GM18868 (cell line): ENCODE results near the gene SSB.
"Not testable (repeated sequence)": the region's sequence is repeated elsewhere in the genome, so short reads cannot be mapped to it uniquely, and the experiment has no call there.

Source experiments
- ATAC-seq: cut with Tn5 transposase; IDR thresholded peaks from one replicate; pipeline ENCODE4 v1.9.1; 2021; ENCODE audit warnings: mild to moderate bottlenecking, moderate library complexity; ENCODE audit not compliant: unreplicated experiment

SSB gene

DNA sequence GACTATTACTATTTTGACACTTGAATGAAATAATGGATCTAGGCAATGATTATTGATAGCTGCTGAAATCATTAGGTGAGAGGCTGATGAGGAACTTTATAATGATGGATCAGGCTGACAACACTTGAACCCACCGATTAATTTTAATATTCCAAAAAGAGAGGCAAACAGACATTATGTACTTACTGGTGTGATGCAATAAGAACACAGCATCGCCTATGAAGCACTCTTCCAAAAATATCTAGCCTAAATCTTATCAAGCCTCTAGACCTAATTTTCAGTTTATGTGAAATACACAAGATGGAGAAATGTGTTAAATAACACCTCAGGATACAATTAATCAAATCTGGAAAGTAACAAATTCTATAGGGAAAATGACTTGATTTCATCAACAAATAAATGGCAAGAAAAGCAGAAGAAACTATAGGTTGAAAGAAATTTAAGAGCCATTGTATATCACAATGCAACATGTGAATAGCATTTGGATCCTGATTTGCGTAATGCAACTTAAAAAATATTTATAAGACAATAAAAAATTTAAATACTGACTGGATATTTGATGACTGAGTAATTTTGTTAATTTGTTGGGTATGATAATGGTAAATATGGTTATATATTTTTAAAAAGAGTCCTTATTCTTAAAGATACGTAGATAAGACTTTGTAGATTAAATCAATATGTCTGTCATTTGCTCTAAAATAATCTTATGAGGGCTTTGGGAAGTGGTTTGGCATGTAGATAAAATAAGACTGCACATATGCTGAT lies 17.2 kb upstream of the SSB start:
- no peak for ATAC-seq

DNA sequence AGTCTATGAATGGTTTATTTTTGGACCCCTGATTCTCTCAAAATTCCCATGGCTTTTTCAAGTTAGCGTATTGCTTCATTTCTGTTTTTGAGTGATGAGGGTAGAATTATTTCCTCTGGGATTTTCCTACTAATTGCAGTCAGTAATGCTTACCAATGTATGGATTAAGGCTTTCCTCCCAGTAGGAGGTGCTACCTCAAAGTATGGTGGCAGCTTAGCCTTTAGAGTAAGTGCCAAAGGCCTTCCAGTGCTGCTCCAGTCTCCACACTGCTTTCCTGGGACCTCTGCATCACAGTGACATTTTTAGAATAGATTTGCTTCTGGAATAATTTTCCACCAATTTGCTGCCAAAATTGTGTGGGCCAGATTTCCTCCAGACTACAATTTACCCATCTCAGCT lies 16.2 kb upstream of the SSB start:
- no peak for ATAC-seq

DNA sequence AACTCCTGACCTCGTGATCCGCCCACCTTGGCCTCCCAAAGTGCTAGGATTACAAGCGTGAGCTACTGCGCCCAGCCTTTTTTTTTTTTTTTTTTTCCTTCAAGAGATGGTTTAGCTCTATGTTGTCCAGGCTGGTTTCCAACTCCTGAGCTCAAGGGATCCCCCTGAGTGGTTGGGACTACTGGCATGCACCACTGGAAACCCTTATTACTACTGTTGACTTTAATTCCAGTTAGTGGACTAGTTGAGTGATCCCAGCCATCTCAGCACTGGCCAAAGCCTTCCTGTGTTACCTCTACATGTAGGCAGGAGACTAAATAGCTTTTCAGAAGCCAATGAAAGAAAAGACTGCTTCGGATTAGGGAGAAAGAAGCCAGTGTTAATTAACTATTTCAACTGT lies 8.1 kb upstream of the SSB start:
- ATAC-seq, result no peak

DNA sequence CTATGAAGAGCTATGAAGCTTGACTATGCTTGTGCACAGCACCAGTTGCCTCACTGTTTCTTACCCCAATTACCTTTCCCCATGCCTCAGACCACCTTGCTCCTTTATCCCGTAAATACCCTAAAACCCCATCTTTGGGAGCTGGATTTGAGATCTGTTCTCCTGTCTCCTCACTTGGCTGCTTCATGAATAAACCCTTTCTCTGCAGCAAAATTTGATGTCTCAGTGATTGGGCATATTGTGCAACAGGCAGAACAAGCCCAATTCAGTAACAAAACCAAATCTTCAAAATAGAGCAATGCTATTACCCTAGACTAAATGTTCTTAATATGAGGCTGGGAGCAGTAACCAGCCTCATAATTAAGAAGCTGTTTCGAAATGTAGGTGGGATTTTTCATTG lies 3.5 kb upstream of the SSB start:
- ATAC-seq, result no peak

DNA sequence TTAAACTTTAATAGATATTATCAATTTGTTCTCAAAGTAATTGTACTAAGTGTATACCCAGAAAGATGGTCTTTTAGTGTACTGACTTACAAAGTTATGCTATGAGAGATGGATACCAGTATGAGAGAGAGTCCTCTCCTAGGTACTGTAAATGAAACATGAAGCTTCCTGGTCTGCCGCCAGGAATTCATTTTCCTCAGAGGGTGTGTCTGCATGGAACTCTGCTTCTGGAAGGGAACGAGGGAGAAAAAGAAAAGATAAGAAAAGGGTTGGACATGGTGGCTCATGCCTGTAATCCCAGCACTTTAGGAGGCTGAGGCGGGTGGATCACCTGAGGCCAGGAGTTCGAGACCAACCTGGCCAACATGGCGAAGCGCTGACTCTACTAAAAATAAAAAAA lies 2.2 kb upstream of the SSB start:
- no peak for ATAC-seq

DNA sequence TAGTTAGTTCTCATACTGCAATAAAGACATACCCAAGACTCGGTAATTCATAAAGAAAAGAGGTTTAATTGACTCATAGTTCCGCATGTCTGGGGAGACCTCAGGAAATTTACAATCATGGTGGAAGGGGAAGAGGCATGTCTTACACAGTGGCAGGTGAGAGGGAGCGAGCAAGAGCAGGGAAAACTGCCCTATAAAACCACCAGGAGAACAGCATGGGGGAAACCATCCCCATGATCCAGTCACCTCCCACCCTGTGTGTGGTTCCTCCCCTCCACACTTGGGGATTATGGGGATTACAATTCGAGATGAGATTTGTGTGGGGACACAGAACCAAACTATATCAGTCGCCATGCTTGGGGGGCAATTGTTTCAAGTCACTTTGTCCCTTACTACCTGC lies 1.1 kb upstream of the SSB start:
- ATAC-seq, result no peak

DNA sequence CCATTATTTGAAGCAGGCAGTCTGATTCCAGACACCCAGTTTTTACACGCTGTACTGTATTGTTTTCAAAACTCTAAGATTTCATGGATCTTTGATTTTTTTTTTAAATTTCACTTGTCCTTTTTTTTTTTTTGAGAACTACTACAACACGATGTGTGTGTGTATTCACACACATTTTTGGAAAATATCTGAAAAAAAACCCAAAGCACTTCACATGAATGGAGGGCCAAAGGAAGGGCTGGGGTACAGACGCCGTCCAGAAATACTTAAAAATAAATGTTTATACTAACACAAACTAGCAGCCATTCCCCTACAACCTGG lies 314 bp upstream of the SSB start:
- no peak for ATAC-seq

DNA sequence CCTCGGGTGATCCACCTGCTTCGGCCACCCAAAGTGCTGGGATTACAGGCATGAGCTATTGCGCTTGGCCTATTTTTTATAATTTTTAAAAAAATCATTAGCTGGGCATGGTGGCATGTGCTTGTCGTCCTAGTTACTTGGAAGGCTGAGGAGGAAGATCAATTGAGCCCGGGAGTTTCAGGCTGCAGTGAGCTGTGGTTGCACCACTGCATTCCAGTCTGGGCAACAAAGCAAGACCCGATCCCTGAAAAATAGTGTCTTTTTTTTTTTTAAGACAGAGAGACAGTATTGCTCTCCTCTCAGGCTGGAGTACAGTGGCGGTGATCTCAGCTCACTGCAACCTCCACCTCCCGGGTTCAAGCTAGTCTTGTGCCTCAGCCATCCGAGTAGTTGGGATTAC lies 4.8 kb downstream of the SSB start:
- no peak for ATAC-seq

DNA sequence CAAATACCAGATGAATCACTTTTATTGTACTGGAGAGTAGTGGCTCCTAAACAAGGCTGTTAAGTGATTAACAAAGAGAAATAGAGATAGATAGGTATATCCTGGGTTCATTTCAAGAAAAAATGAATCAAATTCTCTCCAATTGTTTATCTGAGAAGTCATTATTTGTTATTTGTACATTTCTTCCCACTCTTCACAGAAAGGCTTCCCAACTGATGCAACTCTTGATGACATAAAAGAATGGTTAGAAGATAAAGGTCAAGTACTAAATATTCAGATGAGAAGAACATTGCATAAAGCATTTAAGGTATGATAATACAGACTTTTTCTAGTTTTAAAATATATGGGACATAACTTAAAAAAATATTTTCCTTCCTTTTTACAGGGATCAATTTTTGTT lies 7.9 kb downstream of the SSB start:
- no peak for ATAC-seq

DNA sequence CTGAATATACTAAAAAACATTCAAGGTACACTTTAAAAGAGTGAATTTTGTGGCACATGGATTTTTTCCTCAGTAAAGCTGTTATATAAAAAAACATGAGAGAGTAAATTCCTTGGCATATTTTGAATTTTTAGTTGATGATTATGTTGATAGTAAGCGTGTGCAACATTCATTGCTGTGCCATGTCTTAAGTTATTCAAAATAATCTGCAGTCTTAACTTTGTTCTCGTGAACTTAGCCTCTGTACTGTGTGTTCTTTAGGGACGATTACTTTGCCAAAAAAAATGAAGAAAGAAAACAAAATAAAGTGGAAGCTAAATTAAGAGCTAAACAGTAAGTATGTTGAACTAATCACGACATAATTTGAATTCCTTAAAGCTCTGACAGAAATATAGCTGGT lies 9.6 kb downstream of the SSB start:
- no peak for ATAC-seq

DNA sequence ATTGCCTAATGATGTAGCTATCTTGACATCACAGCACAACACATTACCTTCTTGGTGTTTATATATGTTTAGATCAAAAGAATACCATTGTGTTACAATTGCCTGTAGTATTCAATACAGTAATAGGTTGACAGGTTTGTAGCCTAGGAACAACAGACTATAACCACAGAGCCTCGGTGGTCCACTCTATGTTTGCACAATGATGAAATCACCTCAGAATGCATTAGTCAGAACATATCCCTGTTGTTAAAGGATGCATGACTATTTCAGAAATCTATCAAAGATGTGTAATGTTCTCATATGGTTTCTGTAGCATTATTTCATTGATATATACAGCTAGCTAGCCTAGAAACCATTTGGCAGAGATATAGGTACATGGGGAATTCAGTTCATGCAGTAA lies 17.2 kb downstream of the SSB start:
- ATAC-seq, result no peak

DNA sequence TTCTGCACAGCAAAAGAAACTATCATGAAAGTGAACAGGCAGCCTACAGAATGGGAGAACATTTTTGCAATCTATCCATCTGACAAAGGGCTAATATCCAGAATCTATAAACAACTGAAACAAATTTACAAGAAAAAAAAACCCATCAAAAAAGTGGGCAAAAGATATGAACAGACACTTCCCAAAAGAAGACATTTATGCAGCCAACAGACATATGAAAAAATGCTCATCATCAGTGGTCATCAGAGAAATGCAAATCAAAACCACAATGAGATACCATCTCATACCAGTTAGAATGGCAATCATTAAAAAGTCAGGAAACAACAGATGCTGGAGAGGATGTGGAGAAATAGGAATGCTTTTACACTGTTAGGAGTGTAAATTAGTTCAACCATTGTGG lies 18.3 kb downstream of the SSB start:
- not testable (repeated sequence) for ATAC-seq

DNA sequence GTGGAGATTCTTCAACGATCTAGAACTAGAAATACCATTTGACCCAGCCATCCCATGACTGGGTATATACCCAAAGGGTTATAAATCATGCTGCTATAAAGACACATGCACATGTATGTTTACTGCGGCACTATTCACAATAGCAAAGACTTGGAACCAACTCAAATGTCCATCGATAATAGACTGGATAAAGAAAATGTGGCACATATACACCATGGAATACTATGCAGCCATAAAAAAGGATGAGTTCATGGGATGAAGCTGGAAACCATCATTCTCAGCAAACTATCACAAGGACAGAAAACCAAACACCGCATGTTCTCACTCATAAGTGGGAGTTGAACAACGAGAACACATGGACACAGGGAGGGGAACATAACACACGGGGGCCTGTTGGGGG lies 18.7 kb downstream of the SSB start:
- not testable (repeated sequence) for ATAC-seq

DNA sequence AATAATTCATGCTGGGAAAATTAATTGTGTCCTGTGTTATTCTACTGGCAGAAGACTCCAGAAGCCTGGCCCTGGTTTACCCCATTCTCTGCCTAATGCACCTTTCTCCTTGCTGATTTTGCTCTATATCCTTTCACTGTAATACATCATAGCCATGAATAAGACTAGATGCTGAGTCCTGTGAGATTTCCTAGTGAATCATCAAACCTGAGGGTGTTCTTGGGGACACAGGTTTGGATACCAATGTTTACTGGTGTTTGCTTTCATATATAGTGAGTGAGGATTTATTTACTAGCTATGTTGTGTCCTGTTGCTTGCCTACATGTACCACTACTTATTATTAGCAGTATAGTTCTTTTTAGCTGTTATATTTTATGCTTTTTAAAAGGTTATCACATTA lies 19.6 kb downstream of the SSB start:
- ATAC-seq, result no peak

DNA sequence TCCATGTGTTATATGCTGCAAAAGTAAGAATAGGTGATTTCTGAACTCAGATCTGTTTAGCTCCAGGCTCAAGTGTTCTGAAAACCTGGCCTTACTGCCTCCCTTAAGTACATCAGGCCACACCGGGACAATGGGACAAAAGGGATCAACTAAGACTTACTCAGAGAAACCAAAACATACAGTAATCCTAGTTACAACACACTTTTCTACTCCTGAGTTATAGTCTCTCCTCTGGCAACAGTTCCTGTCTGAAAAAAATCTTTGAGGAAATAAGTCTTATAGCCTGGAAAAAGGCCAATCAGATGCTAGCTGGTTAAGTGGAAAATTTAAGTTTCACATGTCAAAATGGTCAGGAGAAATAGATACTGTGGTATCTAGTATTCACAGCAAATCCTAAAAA lies 20.4 kb downstream of the SSB start:
- no peak for ATAC-seq

DNA sequence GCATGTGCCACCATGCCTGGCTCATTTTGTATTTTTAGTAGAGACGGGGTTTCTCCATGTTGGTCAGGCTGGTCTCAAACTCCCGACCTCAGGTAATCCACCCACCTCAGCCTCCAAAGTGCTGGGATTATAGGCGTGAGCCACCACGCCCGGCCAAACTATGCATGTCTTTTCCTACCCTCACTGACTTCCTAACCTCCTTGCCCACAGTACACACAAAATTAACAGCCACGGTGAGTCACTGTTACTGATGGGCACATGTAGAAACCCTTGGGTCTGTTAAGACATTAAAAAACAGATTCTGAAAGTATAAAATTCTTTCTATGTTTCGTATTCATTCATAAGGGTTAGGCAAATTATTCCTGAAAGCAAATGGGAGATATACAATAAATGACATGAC lies 21.4 kb downstream of the SSB start:
- ATAC-seq, result not testable (repeated sequence)

DNA sequence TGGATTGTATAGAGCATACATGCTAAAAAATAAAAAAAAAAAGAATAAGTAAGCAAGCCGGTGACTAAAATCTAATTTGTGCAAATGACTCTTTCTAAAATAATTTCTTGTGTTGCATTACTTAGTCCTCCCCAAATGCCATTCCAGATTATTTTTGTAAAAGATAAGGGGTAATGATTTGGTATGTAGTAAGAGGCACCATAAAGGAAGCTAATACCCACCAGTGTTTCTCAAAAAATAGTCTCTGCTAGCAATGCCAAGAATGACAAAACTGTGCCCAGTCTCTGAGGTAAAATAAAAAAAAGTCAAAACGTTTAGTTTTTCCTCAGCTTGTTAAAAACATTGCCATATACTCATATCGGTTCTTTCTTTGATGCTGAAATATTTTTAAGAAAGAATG lies 23.4 kb downstream of the SSB start:
- ATAC-seq, result no peak

DNA sequence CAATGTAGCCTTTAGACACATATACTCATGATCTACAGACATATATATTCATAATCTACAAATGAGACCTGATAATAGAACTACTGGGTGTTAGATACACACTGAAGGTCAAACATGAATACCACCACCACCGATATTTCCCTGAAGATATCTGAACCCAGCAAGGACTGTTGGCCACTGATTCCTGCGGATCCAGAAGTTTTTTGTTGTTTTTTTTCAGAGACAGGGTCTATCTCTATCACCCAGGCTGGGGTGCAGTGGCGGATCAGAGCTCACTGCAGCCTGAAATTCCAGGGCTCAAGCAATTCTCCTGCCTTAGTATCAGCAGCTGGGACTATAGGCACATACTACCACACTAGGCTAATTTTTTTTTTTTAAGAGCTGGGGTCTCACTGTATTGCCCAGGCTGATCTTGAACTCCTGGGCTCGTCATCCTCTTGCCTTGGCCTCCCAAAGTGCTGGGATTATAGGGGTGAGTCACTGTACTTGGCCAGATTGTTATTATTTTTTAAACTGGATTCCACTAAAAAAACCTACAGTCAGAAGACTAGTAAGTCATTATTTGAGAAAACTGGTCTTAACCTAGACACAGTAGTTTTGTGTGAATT lies 24.2 kb downstream of the SSB start:
- no peak for ATAC-seq

DNA sequence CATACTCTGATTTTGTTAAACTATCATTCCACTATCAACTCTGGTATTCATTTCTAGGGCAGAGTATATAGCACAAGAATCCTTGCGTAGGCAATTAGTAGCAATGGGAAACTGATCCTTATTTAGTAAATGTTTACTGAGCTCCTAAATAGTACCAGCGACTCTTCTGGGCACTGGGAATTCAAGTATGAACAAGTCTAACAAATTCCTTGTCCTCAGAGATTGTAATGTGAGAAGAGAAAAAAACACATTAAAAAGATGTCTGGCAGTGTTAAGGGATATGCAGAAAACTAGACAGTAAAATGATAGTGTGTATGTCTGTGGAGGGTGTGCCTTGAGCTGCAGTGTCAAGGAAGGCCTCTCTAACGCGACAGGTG lies 25.3 kb downstream of the SSB start:
- no peak for ATAC-seq

DNA sequence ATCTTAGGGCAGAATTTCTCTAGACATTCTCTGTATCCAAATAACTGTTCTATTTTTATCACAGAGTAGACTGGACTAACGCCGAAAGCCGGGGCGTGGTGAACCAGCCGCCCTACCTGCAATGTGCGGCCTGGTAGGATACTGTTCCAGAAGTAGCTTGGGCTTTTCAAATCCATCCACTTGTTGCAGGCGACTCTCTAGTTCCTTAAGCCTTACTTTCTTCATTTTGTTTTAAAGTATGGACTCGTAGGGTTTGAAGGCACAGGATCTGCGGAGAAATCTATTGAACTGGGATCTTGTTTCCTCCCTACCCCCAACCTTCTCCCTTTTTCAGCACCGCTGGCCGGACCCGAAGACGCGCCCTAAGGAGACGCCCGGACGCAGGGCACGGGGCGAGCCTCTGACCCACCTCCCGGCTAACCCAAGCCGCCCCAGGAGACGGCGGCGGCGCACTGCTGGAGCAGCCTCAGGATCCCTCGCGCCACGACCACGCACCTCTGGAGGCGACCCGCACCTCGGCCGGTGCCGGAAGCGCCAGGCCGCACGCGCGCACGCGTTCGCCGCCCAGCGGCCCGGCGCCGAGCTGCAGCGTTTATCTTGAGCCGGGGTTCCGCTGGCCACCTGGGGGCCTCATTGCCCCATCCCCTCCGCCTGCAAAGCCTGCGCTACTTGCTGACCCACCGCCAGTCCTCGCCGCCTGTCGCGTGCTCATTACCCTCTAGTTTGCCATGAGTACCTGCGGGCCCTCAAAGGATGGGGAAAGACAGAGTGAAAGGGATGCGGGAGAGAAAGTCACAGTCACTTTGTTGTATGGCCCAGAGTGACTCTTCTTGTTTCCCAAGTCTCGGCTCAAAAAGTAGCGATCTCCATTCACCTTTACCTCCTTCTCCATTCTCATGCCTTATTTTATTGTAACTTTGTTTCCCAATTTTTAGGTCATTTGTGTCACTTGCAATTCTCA lies 26.0 kb downstream of the SSB start, which contains the start of gene METTL5:
Gene METTL5, minus strand, starts transcription at position 533 of the 961 bp plus-strand sequence. Its CDS starts 308 bp downstream, at position 225.
- peak; percentile 62 for ATAC-seq

DNA sequence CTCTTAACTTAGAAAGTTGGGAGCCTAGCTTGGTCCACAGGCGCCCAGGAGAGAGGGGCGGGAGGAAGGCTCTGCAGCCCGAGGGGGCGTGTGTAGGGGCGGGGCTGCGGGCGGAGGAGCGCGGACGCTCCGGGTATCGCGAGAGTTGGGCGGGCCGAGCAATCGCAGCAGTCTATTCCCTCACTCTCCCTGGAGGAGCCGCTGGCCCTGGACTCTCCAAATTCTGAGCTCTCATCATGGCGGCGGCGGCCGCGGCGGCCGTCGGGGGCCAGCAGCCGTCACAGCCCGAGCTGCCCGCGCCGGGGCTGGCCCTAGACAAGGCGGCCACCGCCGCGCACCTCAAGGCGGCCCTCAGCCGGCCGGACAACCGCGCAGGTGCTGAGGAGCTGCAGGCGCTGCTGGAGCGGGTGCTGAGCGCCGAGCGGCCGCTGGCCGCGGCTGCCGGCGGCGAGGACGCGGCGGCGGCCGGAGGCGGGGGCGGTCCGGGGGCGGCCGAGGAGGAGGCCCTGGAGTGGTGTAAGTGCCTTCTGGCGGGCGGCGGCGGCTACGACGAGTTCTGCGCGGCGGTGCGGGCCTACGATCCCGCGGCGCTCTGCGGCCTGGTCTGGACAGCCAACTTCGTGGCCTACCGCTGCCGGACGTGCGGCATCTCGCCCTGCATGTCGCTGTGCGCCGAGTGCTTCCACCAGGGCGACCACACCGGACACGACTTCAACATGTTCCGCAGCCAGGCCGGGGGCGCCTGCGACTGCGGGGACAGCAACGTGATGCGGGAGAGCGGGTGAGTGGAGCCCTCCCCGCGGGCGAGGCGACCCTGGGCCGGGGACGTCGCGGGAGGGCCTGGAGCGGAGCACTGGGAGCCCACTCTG lies 28.8 kb downstream of the SSB start, which contains the start of gene UBR3:
Gene UBR3, plus strand, starts transcription at position 183 of the 869 bp plus-strand sequence. Its CDS starts 54 bp downstream, at position 237.
- ATAC-seq, result peak; percentile 85
